ENCODE measurements around the gene TLR5.

Gene TLR5

GRCh38 chr1:223062177-223062576 is 80.9 kb downstream of the TLR5 start:
- DNase-seq = no peak

GRCh38 chr1:223059526-223059925 is 83.5 kb downstream of the TLR5 start:
- DNase-seq = no peak

Measured in hematopoietic multipotent progenitor cell treated with erythropoietin and hydrocortisone succinate and interleukin-3 and kit ligand, for 8 days (in vitro differentiated cells).